NCI-H146 treated with DMSO at 0.1 percent for 48 hours (cell line): Measurements from ENCODE around the gene APBA2.

Experiments
- DNase-seq: peaks from one replicate; lab custom pipeline; 2025; ENCODE audit not compliant: unreplicated experiment; lab: John Stamatoyannopoulos, UW

APBA2 gene

DNA sequence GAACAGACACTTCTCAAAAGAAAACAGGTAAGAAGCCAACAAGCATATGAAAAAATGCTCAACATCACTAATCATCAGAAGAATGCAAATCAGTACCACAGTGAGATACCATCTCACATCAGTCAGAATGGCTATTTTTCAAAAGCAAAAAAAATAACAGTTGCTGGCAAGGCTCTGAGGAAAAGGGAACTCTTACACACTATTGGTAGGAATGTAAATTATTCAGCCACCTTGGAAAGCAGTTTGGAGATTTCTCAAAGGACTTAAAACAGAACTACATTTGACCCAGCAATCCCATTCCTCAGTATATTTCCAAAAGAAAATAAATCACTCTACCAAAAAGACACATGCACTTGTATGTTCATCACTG is 95.6 kb downstream of the APBA2 start:
- no peak for DNase-seq

GRCh38 chr15:28981921-28982320 is 96.1 kb downstream of the APBA2 start:
- no peak for DNase-seq

GRCh38 chr15:28982886-28983285 is 97.1 kb downstream of the APBA2 start:
- DNase-seq = no peak

- DNase-seq = no peak
Measured at GRCh38 chr15:28983432-28984311, 97.9 kb downstream of the APBA2 start.

GRCh38 chr15:28984421-28985315 is 98.9 kb downstream of the APBA2 start:
- DNase-seq = no peak

- DNase-seq = no peak
Measured at GRCh38 chr15:28985316-28985645, 99.5 kb downstream of the APBA2 start.

GRCh38 chr15:28985691-28986090 is 99.9 kb downstream of the APBA2 start:
- no peak for DNase-seq

- DNase-seq = no peak
Measured at GRCh38 chr15:28986108-28986507, 100.3 kb downstream of the APBA2 start.

DNA sequence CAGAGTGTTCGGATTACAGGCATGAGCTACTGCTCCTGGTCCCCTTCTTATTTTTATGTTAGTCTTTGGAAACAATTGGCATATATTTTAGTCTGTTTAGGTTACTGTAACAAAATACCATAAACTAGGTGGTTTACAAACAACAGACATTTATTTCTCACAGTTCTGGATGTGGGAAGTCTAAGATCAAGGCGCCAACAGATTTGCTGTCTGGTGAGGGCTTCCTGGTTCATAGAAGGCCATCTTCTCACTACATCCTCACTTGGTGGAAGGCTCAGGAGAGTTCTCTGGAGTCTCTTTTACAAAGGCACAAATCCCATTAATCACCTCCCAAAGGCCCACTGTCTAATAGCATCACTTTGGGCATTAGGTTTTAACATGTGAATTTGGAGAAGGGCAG is 101.0 kb downstream of the APBA2 start:
- no peak for DNase-seq

GRCh38 chr15:28987337-28987736 is 101.6 kb downstream of the APBA2 start:
- no peak for DNase-seq

- no peak for DNase-seq
Measured at GRCh38 chr15:28989239-28989830, 103.6 kb downstream of the APBA2 start.

DNA sequence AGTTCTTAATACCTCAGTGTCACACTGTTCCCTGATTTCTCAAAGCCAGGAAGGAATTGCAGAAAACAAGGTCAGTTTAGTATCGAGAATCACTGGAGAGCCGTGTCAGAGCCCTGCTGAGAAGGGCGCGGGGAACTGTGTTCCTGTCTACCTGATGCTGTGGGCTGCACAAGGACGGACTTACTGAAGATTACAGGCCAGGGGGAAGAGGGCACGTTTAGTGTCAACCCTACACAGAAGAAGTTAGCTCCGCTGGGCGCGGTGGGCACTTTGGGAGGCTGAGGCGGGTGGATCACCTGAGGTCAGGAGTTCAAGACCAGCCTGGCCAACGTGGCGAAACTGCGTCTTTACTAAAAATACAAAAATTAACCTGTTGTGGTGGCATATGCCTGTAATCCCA is 104.1 kb downstream of the APBA2 start:
- no peak for DNase-seq

- no peak for DNase-seq
Measured at GRCh38 chr15:28990390-28990789, 104.6 kb downstream of the APBA2 start.

GRCh38 chr15:28991236-28992171 is 105.7 kb downstream of the APBA2 start:
- DNase-seq = no peak

DNA sequence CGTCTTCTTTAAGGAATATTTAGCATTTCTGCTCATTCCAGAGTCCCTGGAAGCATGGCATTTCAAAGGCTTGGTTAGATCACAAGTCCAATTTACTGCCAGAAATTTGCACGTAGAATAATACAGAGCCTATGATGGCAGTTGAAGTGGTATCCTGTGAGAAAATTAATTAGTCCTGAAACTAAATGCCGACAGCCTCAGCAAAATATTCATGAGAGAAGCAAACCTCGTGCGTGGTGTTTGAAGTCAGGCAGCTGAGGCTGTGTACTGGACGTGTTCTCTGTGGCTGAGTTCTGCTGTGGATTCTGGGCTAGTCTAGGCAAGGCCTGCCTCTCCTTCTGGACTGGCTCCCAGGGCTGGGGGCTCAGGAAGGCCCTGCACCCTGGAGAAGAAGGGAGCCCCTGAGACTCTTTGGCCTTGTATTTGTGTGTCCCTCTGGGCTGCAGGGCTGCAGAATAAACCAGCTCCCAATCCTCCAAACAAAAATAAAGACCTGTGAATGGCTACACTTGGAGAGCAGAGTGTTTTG is 106.6 kb downstream of the APBA2 start:
- DNase-seq = no peak

- no peak for DNase-seq
Measured at GRCh38 chr15:28993051-28993719, 107.4 kb downstream of the APBA2 start.

GRCh38 chr15:28993720-28994053 is 107.9 kb downstream of the APBA2 start:
- DNase-seq = no peak

DNA sequence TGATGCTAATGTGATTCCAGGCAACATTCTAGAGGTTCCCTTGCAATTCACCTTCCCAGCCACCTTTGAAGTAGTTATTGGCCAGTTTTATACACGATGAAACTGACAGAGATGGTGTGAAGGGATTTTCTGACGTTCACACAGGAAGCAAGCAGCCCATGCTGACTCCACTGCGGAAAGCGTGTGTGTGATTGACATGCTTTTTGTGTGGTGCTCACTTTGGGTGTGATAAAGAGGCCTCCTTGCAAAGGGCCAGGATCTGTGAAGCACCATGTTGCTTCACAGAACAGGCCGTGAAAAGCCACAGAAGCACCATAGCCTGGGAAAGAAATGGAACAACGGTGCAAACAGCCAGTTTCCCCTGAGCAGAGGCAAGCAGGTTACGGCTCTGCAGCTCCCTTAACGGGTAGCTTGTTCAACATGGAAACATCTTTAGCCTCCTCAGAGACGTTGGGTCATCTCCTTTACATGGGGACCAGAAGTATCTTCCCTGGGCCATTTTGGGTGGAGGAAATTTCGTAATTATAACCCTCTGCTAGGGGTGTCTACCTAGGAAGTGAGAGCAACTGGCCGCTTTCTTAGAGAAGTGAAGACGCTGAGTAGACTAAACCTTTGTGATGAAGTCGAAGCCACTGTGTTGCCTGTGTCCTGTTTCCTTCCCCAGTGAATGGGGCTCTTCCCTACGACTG is 108.5 kb downstream of the APBA2 start:
- no peak for DNase-seq

GRCh38 chr15:28994831-28995596 is 109.2 kb downstream of the APBA2 start:
- no peak for DNase-seq
